Mononuclear cell (primary cell): ENCODE data around the gene NUP93. TPM values are rescaled to one million over a fixed set of nuclear protein-coding genes. Genes with fewer than 3 reads are reported as not detected.
"Not testable (repeated sequence)": the region's sequence is repeated elsewhere in the genome, so short reads cannot be mapped to it uniquely, and the experiment has no call there.

Source experiments
- H3K27me3 ChIP-seq: 2 replicates; pipeline ENCODE4 v1.6.0; 2011; ENCODE audit warnings: low read length, control low read depth; ENCODE audit not compliant: insufficient read depth
- H3K4me1 ChIP-seq: 2 replicates; pipeline ENCODE4 v1.5.1; 2011; ENCODE audit warnings: mild to moderate bottlenecking, low read length, control low read depth; ENCODE audit not compliant: insufficient read depth
- H3K4me3 ChIP-seq: 2 replicates; pipeline ENCODE4 v1.5.1; 2011; ENCODE audit warnings: mild to moderate bottlenecking, low read length, moderate library complexity
- H3K9me3 ChIP-seq: 2 replicates; pipeline ENCODE4 v1.5.1; 2011; ENCODE audit warnings: low read depth, mild to moderate bottlenecking, control low read depth, low read length
- total RNA-seq: library from RNA; depleted of rRNA; stranded (reverse); fragments of >200 nt; gene quantifications from one replicate; pipeline ENCODE4 v1.2.3, GENCODE V29; 2012

NUP93 gene
- total RNA-seq, 1 donor: 51.1 TPM

GRCh38 chr16:56797038-56797437 is 67.1 kb downstream of the NUP93 start:
- H3K4me1 ChIP-seq, H3K4me3 ChIP-seq, H3K9me3 ChIP-seq, H3K27me3 ChIP-seq: not testable (repeated sequence)

DNA sequence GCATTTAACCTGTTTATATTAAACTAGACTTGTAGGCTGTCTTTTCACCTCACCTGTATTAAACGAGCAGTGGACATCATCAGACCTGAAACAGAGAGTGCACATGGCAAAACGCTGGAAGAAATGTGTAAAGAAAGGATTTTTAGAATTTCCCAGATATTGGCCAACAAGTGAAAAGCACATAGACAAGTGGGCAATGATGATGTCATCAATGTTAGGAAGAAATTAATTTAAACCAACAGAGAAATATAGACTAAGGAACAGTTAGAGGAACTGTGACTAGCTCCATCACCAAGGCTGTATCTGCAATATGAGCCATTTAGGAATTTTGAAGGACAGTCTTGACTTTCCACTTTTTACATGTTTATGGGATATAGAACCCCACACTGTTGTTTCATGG is 67.9 kb downstream of the NUP93 start:
- no peaks in the 10 kb centered on the region for H3K9me3 ChIP-seq
- H3K4me1 ChIP-seq: peaks cover 5% of the 10 kb centered on the region
- no peak overlapping the region for H3K4me3 ChIP-seq
- no peaks in the 10 kb centered on the region for H3K27me3 ChIP-seq

GRCh38 chr16:56798955-56799354 is 69.0 kb downstream of the NUP93 start:
- Histone ChIP-seq H3K4me3 (no peak overlapping the region), H3K27me3 (no peaks in the 10 kb centered on the region), H3K9me3 (no peaks in the 10 kb centered on the region), H3K4me1 (no peaks in the 10 kb centered on the region)

DNA sequence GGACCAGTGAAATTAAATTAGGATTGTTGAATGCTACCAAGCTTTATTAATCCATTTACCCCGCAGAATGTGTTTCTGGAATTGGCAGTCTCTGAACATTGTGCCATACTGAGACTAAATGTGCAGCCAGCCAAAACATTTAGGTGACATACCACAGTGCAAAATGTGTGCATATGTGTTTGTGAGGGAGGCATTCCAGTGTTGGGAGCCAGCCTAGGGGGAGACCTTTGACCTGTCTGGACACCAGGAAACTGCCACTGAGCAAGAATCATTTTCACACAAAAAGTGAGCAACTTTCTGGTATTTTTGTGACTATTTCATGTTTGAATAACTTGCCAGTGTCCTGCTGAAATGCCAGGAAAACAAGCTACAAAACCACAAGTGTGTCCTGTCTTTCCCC is 70.4 kb downstream of the NUP93 start:
- H3K27me3 ChIP-seq: no peaks in the 10 kb centered on the region
- no peaks in the 10 kb centered on the region for H3K4me1 ChIP-seq
- no peak overlapping the region for H3K4me3 ChIP-seq
- H3K9me3 ChIP-seq: no peaks in the 10 kb centered on the region

DNA sequence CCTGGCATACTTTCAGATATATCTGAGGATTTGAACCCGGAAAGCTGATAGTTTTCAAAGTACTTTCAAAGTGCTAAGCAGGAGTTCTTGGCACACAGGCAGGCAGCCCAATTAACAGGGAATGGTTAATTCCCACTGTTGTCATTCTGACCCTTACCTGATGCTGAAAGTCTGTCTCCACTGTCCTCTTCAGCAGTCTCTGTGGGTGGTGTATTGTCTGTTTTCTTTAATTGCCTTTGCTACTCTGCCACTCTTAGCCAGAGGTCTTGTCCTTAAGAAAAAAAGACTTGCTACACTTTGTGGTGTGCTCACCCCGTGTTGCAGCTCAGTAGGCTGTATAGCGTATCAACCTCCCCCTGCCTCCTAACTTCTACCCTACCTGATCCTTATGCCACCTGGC is 71.8 kb downstream of the NUP93 start:
- Histone ChIP-seq H3K4me1 (no peaks in the 10 kb centered on the region), H3K27me3 (no peaks in the 10 kb centered on the region), H3K4me3 (no peak overlapping the region), H3K9me3 (no peaks in the 10 kb centered on the region)

- H3K27me3 ChIP-seq: no peaks in the 10 kb centered on the region
Observed at GRCh38 chr16:56807011-56807675, 77.2 kb downstream of the NUP93 start.

DNA sequence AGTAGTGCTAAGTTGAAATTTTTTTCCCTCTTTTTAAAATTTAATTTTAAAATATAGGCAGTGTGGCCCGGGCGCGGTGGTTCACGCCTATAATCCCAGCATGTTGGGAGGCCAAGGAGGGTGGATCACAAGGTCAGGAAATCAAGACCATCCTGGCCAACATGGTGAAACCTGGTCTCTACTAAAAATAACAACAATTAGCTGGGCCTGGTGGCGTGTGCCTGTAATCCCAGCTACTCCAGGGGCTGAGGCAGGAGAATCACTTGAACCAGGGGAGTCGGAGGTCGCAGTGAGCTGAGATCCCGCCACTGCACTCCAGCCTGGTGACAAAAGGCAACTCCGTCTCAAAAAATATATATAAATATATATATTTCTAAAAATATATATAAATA is 77.7 kb downstream of the NUP93 start:
- not testable (repeated sequence) for H3K9me3 ChIP-seq, H3K27me3 ChIP-seq, H3K4me3 ChIP-seq, H3K4me1 ChIP-seq

More at GRCh38 chr16:56807011-56807675, 77.2 kb downstream of the NUP93 start:
- no peaks in the 10 kb centered on the region for H3K9me3 ChIP-seq
- H3K4me1 ChIP-seq: no peaks in the 10 kb centered on the region
- no peak overlapping the region for H3K4me3 ChIP-seq

DNA sequence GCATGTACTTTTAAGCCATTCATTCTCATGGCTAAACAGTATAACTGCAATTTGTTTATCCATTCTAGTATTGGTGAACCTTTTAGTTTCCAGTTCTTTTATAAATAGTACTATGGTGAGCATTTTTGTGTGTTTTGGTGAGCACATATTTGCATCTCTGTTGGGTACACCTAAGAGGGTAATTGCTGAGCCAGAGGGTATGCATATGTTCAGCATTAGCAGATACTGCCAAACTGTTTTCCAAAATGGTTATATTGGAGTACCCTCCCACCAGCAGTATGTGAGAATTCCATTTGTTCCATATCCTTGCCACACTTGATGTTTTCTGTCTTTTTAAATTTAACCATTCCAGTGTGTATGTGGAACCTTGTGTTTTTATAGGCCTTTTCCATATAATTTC is 81.0 kb downstream of the NUP93 start:
- Histone ChIP-seq H3K4me1 (no peaks in the 10 kb centered on the region), H3K4me3 (no peak overlapping the region), H3K9me3 (no peaks in the 10 kb centered on the region), H3K27me3 (no peaks in the 10 kb centered on the region)

GRCh38 chr16:56811602-56812001 is 81.7 kb downstream of the NUP93 start:
- not testable (repeated sequence) for H3K27me3 ChIP-seq, H3K4me3 ChIP-seq, H3K4me1 ChIP-seq, H3K9me3 ChIP-seq

GRCh38 chr16:56812884-56813283 is 83.0 kb downstream of the NUP93 start:
- H3K27me3 ChIP-seq: no peaks in the 10 kb centered on the region
- H3K4me3 ChIP-seq: no peak overlapping the region
- H3K4me1 ChIP-seq: no peaks in the 10 kb centered on the region
- no peaks in the 10 kb centered on the region for H3K9me3 ChIP-seq

- no peaks in the 10 kb centered on the region for H3K9me3 ChIP-seq
- H3K4me3 ChIP-seq: no peak overlapping the region
- no peaks in the 10 kb centered on the region for H3K27me3 ChIP-seq
- no peaks in the 10 kb centered on the region for H3K4me1 ChIP-seq
Observed at GRCh38 chr16:56814537-56815432, 84.9 kb downstream of the NUP93 start.

DNA sequence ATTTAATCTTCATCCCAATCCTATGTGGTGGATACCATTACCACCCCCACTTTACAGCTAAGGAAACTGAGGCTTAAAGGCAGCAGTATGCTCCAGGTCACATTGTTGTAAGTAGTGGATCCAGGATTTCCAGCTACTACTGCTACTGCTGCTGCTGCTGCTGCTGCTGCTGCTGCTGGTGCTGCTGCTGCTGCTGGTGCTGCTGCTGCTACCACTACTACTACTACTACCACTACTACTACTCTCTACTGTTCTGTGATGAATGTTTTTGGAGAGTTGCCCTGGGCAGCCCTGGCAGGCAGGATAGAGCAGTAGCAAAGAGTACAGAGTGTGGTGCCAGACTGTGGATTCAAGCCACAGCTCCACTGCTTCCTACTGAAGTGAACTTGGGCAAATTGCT is 85.8 kb downstream of the NUP93 start:
- Histone ChIP-seq H3K4me1 (no peaks in the 10 kb centered on the region), H3K9me3 (no peaks in the 10 kb centered on the region), H3K4me3 (no peak overlapping the region), H3K27me3 (no peaks in the 10 kb centered on the region)

- H3K9me3 ChIP-seq: no peaks in the 10 kb centered on the region
- H3K4me1 ChIP-seq: no peaks in the 10 kb centered on the region
- no peak overlapping the region for H3K4me3 ChIP-seq
- no peaks in the 10 kb centered on the region for H3K27me3 ChIP-seq
Observed at GRCh38 chr16:56817056-56817455, 87.1 kb downstream of the NUP93 start.

DNA sequence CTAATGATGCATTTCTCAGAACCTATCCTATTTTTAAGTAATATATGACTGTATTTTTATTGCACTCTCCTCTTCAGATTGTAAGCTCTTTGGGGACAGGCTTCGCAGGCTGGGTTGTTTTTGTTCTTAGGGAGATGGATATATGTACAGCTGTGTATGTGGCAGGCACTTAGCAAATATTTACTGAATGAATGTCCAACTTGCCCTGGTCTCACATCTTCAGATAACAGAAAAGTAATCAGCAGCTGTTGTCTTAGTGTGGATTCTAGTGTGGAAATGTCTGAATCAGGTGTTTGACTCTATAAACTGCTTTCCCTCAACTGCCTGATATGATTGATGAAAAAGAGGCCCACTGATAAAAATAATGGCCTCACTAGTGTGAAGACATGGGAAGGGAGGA is 88.0 kb downstream of the NUP93 start:
- Histone ChIP-seq H3K4me3 (no peak overlapping the region), H3K4me1 (no peaks in the 10 kb centered on the region), H3K27me3 (no peaks in the 10 kb centered on the region), H3K9me3 (no peaks in the 10 kb centered on the region)

DNA sequence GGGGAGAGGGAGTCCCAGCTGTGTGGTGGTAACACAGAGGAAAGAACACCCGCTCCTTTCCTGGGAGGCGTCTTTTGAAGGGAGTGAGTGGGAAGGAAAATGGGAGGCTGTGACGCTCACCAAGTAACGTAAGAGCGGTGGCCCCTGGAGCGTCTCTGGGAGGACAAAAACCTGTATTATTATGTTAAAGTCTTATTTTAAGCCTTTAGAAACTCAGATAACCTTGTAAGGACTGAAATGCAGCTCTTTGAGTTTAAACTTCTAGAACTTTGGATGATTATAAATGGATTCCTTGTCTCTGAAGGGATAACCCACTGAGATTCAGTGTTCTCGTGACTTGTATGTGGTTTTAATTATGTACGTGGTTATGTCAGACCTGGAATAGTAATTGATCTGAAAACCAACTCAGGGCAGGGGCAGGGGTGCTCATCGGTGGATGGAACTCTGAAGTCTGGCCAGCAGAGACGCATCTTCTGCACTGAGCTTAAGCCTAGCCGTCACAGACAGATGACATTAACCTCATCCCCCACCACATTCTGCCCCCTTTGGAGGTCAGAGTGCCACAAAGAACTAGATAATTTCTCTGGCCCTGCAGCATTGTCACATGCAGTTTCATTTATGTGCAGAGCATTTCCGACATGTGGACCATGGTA is 93.3 kb downstream of the NUP93 start:
- no peak overlapping the region for H3K4me3 ChIP-seq
- H3K9me3 ChIP-seq: no peaks in the 10 kb centered on the region
- no peaks in the 10 kb centered on the region for H3K27me3 ChIP-seq

More for the DNA sequence above, 93.3 kb downstream of the NUP93 start:
- H3K4me1 ChIP-seq: no peaks in the 10 kb centered on the region
